HepG2 (cell line): ENCODE data around the gene TMBIM1. TPM values are rescaled to one million over a fixed set of nuclear protein-coding genes. Genes with fewer than 3 reads are reported as not detected.
A peak's percentile ranks its signal among the peaks of the same experiment; 100 is the strongest.

ENCODE experiments used
- ATF5 ChIP-seq: sonication (generic); formaldehyde crosslinking; IDR thresholded peaks from 2 replicates; pipeline ENCODE4 v1.4.0; 2020; ENCODE audit warnings: mild to moderate bottlenecking, low read depth, missing genetic modification reagents
- CHD4 ChIP-seq: fragments of 200-600 bp; sonication (generic); IDR thresholded peaks from 2 replicates; pipeline ENCODE4 v1.7.0; 2017; ENCODE audit warnings: mild to moderate bottlenecking, low read length, borderline replicate concordance
- HCFC1 ChIP-seq: fragments of 150-350 bp; IDR thresholded peaks from 2 replicates; pipeline ENCODE4 v1.6.1; 2014; ENCODE audit warnings: low read depth, low read length
- LCORL ChIP-seq, 2 experiments: fragments of 450-650 bp in 1 of 2; sonication (generic) in 1 of 2; formaldehyde crosslinking in 1 of 2; IDR thresholded peaks; 2 replicates each; pipeline versions ENCODE4 v1.5.0 to v1.6.1; 2017 to 2020; ENCODE audit warnings: antibody characterized with exemption in 1 of 2, missing genetic modification reagents in 1 of 2
- NCOA5 ChIP-seq: sonication (generic); formaldehyde crosslinking; IDR thresholded peaks from 2 replicates; pipeline ENCODE4 v1.4.0; 2020; ENCODE audit warnings: missing genetic modification reagents
- NFRKB ChIP-seq: fragments of 450-650 bp; IDR thresholded peaks from 2 replicates; pipeline ENCODE4 v1.6.1; 2017
- NONO ChIP-seq, 2 experiments: fragments of 450-650 bp in 1 of 2; sonication (generic) in 1 of 2; formaldehyde crosslinking in 1 of 2; IDR thresholded peaks in 1 of 2; conservative IDR thresholded peaks in 1 of 2; 2 replicates each; pipeline versions ENCODE4 v1.6.1 to v1.8.0; 2017 to 2022; ENCODE audit warnings: mild to moderate bottlenecking in 1 of 2, missing genetic modification reagents in 1 of 2, moderate library complexity in 1 of 2
- ONECUT2 ChIP-seq: sonication (generic); formaldehyde crosslinking; IDR thresholded peaks from 2 replicates; pipeline ENCODE4 v1.4.0; 2020; ENCODE audit warnings: missing genetic modification reagents
- POLR2AphosphoS2 ChIP-seq: IDR thresholded peaks from 2 replicates; pipeline ENCODE4 v1.6.1; 2011; ENCODE audit warnings: low read depth, low read length, improper control_type of control experiment
- SALL1 ChIP-seq: sonication (generic); formaldehyde crosslinking; IDR thresholded peaks from 2 replicates; pipeline ENCODE4 v1.8.0; 2022; ENCODE audit warnings: mild to moderate bottlenecking, missing genetic modification reagents
- SIN3A ChIP-seq: IDR thresholded peaks from 2 replicates; pipeline ENCODE4 v1.6.1; 2011; ENCODE audit warnings: low read depth, mild to moderate bottlenecking, control low read depth, low read length, borderline replicate concordance
- SNAPC2 ChIP-seq: sonication (generic); formaldehyde crosslinking; IDR thresholded peaks from 2 replicates; pipeline ENCODE4 v1.8.1; 2022; ENCODE audit warnings: mild to moderate bottlenecking, missing genetic modification reagents
- SOX5 ChIP-seq: IDR thresholded peaks from 2 replicates; pipeline ENCODE4 v1.6.1; 2016; ENCODE audit warnings: borderline replicate concordance
- SRSF1 ChIP-seq: fragments of 200-400 bp; formaldehyde crosslinking; optimal IDR thresholded peaks from 2 replicates; pipeline ENCODE3; 2017; ENCODE audit warnings: mild to moderate bottlenecking, low read depth, low read length, moderate library complexity
- ZNF101 ChIP-seq: sonication (generic); formaldehyde crosslinking; IDR thresholded peaks from 2 replicates; pipeline ENCODE4 v1.4.0; 2020; ENCODE audit warnings: mild to moderate bottlenecking, low read depth, missing genetic modification reagents, borderline replicate concordance
- ZNF317 ChIP-seq: sonication (generic); formaldehyde crosslinking; IDR thresholded peaks from 2 replicates; pipeline ENCODE4 v1.5.0; 2020; ENCODE audit warnings: mild to moderate bottlenecking, missing genetic modification reagents
- ZNF564 ChIP-seq: sonication (generic); formaldehyde crosslinking; IDR thresholded peaks from 2 replicates; pipeline ENCODE4 v1.8.1; 2023; ENCODE audit warnings: mild to moderate bottlenecking, missing genetic modification reagents
- ZNF784 ChIP-seq: sonication (generic); formaldehyde crosslinking; IDR thresholded peaks from 2 replicates; pipeline ENCODE4 v1.5.1; 2020; ENCODE audit warnings: missing genetic modification reagents, mild to moderate bottlenecking, borderline replicate concordance
- ZNF792 ChIP-seq: IDR thresholded peaks from 2 replicates; pipeline ENCODE4 v1.6.1; 2016
- ZNF841 ChIP-seq: sonication (generic); formaldehyde crosslinking; IDR thresholded peaks from 2 replicates; pipeline ENCODE4 v1.8.1; 2023; ENCODE audit warnings: missing genetic modification reagents, borderline replicate concordance
- polyA plus RNA-seq, 8 experiments: library from polyadenylated mRNA; depleted of rRNA in 3 of 8; stranded (reverse) in 7 of 8; unstranded in 1 of 8; fragments of >200 nt; fragmentation: Illumina TruSeq in 4 of 8; extraction: Trizol in 4 of 8; gene quantifications; 2 replicates each; pipeline versions ENCODE4 v1.2.1 to v1.2.3, GENCODE V29; 2011 to 2016; ENCODE audit warnings: low read depth in 4 of 8, missing spikeins in 1 of 8, mixed read lengths in 1 of 8; ENCODE audit not compliant: insufficient read depth in 1 of 8
- total RNA-seq, 5 experiments: library from RNA; depleted of rRNA; stranded (reverse); fragments of >200 nt; fragmentation: Illumina TruSeq; extraction: Trizol; gene quantifications; 2 replicates each; pipeline ENCODE4 v1.2.3, GENCODE V29; 2016; ENCODE audit warnings: low read depth in 1 of 5
- TF ChIP-seq, protein P1 (sequence below): sonication (generic); formaldehyde crosslinking; IDR thresholded peaks from 2 replicates; pipeline ENCODE4 v1.8.1; 2023; ENCODE audit warnings: mild to moderate bottlenecking, moderate library complexity, missing genetic modification reagents
- TF ChIP-seq, protein P2 (sequence below): IDR thresholded peaks from 2 replicates; pipeline ENCODE4 v1.6.1; 2016; ENCODE audit warnings: low read depth, control low read depth
- TF ChIP-seq, protein P3 (sequence below): sonication (generic); formaldehyde crosslinking; IDR thresholded peaks from 2 replicates; pipeline ENCODE4 v1.4.0; 2020; ENCODE audit warnings: missing genetic modification reagents, borderline replicate concordance

TMBIM1 gene
- total and polyA plus RNA-seq, 2 of the 13 experiments (the other 11 are each of a cell fraction or from before 2014, with no cell fraction given), result 127 to 139 TPM

- TF ChIP-seq ZNF841 (CRISPR knock-in tag), result no peak
- no peak for TF ChIP-seq NFRKB
- no peak; the same call in 1 of the 2 replicates for TF ChIP-seq SOX5
- TF ChIP-seq ATF5, result no peak
- TF ChIP-seq CHD4, result no peak
- TF ChIP-seq ZNF564 (CRISPR knock-in tag), result no peak
- TF ChIP-seq SALL1 (CRISPR knock-in tag), result peak; percentile 34; the same call in 1 of the 2 replicates
- TF ChIP-seq LCORL (IDR thresholded peaks at IDR 0.05), result no peak
- TF ChIP-seq LCORL (CRISPR knock-in tag; IDR thresholded peaks at IDR 0.05), result peak; percentile 51; the same call in 1 of the 2 replicates
- TF ChIP-seq ZNF101 (CRISPR knock-in tag), result no peak
- TF ChIP-seq HCFC1, result no peak
- TF ChIP-seq, protein P1, sequence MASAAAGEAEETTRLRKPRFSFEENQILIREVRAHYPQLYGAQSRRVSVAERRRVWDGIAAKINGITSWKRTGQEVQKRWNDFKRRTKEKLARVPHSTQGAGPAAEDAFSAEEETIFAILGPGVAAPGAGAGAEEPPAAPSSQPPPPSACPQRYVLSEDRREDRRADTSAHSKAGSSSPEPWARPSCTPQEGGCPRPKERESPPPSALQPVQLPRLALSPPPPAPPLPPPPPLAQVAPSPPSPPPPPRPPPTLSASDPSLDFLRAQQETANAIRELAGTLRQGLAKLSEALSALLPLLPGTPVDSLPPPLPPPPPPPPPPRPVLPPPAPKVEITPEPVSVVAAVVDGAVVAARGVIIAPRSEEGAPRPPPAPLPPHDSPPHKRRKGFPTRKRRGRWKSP, result no peak
- 0 out of 2 replicates have a peak, but pooled peaks have one; percentile 52 for TF ChIP-seq ZNF784
- TF ChIP-seq, protein P2, sequence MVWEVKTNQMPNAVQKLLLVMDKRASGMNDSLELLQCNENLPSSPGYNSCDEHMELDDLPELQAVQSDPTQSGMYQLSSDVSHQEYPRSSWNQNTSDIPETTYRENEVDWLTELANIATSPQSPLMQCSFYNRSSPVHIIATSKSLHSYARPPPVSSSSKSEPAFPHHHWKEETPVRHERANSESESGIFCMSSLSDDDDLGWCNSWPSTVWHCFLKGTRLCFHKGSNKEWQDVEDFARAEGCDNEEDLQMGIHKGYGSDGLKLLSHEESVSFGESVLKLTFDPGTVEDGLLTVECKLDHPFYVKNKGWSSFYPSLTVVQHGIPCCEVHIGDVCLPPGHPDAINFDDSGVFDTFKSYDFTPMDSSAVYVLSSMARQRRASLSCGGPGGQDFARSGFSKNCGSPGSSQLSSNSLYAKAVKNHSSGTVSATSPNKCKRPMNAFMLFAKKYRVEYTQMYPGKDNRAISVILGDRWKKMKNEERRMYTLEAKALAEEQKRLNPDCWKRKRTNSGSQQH (CRISPR knock-in tag), result no peak
- no peak for TF ChIP-seq ZNF317 (CRISPR knock-in tag)
- no peak for TF ChIP-seq SRSF1
- TF ChIP-seq NCOA5 (CRISPR knock-in tag), result no peak
- peak; percentile 74; the same call in 1 of the 2 replicates for TF ChIP-seq ZNF792 (CRISPR knock-in tag)
- TF ChIP-seq, protein P3, sequence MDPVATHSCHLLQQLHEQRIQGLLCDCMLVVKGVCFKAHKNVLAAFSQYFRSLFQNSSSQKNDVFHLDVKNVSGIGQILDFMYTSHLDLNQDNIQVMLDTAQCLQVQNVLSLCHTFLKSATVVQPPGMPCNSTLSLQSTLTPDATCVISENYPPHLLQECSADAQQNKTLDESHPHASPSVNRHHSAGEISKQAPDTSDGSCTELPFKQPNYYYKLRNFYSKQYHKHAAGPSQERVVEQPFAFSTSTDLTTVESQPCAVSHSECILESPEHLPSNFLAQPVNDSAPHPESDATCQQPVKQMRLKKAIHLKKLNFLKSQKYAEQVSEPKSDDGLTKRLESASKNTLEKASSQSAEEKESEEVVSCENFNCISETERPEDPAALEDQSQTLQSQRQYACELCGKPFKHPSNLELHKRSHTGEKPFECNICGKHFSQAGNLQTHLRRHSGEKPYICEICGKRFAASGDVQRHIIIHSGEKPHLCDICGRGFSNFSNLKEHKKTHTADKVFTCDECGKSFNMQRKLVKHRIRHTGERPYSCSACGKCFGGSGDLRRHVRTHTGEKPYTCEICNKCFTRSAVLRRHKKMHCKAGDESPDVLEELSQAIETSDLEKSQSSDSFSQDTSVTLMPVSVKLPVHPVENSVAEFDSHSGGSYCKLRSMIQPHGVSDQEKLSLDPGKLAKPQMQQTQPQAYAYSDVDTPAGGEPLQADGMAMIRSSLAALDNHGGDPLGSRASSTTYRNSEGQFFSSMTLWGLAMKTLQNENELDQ (CRISPR knock-in tag), result no peak
- TF ChIP-seq NONO (IDR thresholded peaks at IDR 0.05), result no peak
- no peak for TF ChIP-seq NONO (CRISPR knock-in tag; conservative IDR thresholded peaks at IDR 0.05)
- TF ChIP-seq SIN3A, result peak; percentile 84
- no peak for TF ChIP-seq SNAPC2 (CRISPR knock-in tag)
- TF ChIP-seq POLR2AphosphoS2, result no peak
- no peak for TF ChIP-seq ONECUT2 (CRISPR knock-in tag)
These were observed 5.5 kb downstream of the TMBIM1 start (continued) for GRCh38 chr2:218286570-218287459.
